GM21786 (cell line): ENCODE results near the gene ZBTB16.

Experiments
- ATAC-seq: cut with Tn5 transposase; IDR thresholded peaks from one replicate; pipeline ENCODE4 v1.9.1; 2021; ENCODE audit not compliant: unreplicated experiment

The ZBTB16 gene

GRCh38 chr11:114059278-114059983, at the start of gene ZBTB16:
ZBTB16 (plus strand) TSS chr11:114059711; CDS start chr11:114063301, 3,590 bp downstream.
- no peak for ATAC-seq

GRCh38 chr11:114010931-114011330, 48.6 kb upstream of the ZBTB16 start:
- ATAC-seq, result no peak

- no peak for ATAC-seq
These were observed 48.1 kb upstream of the ZBTB16 start for GRCh38 chr11:114011443-114011842.

GRCh38 chr11:114015117-114015516, 44.4 kb upstream of the ZBTB16 start:
- ATAC-seq, result no peak

GRCh38 chr11:114016986-114017385, 42.5 kb upstream of the ZBTB16 start:
- ATAC-seq, result no peak

DNA sequence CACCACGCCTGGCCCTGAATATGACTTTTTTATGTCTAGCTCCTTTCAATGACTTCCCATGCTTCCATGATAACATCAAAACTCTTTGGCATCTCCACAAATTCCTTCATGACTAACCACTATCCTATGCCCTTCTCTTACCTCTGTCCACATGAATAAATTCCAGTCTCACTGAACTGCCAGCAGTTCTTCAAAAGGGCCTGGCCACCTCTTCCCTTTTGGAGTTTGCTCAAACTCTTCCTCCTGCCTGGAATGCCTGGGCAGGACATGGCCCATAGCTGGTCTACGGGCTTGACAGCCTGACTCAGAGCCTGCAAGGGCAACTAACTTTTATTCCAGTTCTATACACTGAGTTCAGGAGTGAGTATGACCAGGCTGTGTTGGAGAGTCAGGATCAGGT, 41.8 kb upstream of the ZBTB16 start:
- no peak for ATAC-seq

DNA sequence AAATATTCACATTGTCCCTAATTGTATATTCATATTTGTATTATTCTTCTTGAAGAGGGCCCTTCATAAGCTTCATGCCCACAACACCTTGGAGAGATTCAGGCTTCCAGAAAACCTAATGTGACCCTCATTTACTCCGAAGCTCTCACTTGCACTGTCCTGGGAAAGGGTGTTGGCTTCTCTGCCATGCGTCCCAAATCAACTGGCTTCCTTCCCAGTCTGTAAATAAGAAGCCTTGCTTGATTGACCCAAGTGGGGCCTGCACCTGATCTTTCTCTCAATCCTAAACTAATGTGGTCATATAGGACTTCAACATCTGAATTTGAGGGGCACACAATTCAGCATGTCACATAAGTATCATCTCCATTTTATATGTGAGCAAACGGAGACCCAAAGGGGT, 40.5 kb upstream of the ZBTB16 start:
- ATAC-seq, result no peak

- ATAC-seq, result no peak
These were observed 39.9 kb upstream of the ZBTB16 start for GRCh38 chr11:114019574-114019973.

GRCh38 chr11:114025329-114025907, 34.1 kb upstream of the ZBTB16 start:
- ATAC-seq, result no peak

GRCh38 chr11:114026355-114026754, 33.2 kb upstream of the ZBTB16 start:
- no peak for ATAC-seq

DNA sequence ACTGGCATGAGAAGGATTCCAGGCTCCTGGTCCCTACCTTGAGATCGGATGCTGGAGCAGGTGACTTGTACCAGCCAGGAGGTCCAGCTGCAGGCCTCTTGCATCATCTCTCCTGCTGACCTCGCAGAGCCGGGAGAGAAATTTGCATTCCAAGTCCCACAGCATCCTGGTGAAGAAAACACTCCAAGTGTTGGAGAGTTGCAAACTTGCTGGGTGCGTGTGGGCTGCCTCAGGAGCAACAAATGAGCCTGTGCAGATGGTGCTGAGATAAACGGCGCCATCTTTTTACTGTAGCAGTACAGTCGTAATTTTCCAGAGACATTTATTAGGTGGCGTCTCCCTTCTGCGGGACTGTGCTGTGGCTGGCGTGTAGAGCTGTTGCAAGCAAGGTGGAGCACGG, 32.1 kb upstream of the ZBTB16 start:
- no peak for ATAC-seq

GRCh38 chr11:114027926-114028325, 31.6 kb upstream of the ZBTB16 start:
- no peak for ATAC-seq

- ATAC-seq, result no peak
These were observed 28.1 kb upstream of the ZBTB16 start for GRCh38 chr11:114031246-114031966.

DNA sequence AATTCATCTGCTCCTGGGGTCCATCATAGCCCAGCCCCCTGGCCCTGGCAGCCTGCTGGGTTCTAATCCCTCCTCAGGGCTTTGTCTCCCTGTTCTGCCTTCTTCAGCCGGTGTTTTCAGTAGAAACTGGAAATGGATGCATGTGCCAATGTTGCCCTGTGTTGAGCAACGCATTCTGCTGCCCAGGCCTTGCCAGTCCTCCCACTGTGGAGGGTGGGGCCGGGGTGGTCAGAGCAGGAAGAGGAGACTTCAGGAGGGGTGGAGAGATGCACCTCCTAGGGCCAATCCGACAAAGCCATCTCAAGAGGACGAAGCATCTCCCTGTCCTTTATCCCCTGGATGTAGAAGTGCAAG, 27.6 kb upstream of the ZBTB16 start:
- ATAC-seq, result no peak

DNA sequence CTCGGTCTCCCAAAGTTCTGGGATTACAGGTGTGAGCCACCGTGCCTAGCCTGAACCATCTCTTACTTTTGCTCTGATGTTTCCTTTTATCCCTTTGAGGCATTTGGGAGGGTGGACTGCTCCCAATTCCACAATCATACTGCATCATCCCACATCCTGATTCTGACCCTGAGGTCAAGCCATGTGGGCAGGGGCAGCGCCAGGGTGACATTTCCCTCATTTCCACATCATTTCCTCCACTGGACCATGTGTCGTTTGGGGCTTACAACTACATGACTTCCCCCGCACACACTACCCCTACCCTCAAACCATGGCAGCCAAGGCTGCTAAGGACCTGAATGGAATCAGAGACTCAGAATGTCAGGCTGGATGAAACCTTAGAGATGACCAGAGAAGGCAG, 26.4 kb upstream of the ZBTB16 start:
- no peak for ATAC-seq

DNA sequence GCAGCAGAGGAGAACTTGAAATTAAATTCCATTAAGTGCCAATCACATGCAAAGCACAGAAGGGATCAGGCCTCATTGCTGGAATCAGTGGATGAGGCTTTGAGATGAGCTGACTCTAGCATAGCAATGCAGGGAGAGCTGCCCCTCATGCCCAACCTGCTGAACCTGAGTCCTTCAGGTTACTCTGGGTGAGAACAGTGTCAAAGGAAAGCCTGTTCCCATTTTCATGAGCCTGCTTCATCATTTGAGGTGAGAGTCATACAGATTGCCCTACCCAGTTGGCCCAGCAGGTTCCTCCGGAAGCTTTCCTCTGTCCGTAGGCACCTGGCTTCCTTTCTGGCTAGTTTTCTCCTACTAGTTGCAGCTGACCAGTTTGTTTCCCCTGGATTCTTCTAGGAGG, 25.9 kb upstream of the ZBTB16 start:
- ATAC-seq, result no peak

DNA sequence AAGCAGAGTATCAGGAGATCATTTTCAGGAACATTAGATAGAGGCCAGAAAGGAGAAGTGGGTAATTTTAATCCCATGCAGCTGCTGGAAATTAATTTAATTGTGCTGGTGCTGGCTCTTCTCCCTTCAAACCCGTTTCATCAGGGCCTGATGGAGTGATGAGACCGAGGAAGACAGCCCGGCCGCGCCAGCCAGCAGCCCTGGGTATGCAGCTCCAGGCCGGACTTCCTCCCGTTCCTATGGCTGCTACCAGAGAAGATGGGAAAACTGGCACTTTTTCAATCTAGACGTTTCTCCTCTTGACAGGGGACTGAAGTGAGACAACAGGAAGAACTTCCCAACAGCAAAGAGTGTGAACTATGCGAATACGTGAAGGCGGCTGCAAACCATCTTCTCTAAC, 24.6 kb upstream of the ZBTB16 start:
- no peak for ATAC-seq

DNA sequence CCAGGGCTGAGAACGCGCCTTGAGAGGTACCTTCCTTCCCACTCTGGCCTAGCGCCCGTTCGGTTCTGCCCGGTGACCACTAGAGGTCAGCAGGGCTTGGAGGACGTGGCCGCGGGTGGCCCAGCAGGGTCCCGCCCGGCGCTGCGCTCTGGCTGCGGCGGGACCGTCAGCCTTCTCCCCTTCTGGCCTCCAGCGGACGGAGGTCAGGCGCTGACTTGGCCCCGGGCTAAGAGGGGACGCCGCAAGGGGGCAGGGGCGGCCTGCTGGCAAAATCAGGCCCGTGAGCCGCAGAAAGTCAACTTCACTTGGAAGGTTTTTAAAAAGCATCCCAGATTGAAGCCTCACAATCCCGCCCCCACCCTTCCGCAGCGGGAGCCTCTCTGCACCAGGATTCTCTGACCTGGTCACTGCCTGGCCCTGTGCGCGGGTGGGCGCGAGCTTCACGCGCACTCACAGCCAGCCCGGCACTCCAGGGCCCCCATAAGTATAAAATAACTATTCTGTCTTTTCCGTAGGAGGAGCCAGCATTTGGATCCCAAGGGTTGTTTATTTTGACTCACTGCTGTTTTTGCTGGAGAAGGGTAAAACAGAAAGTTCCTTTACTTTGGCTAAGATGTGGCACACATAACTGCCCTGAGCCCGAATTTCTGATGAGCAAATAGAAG, 23.2 kb upstream of the ZBTB16 start:
- ATAC-seq, result no peak

GRCh38 chr11:114036958-114037357, 22.6 kb upstream of the ZBTB16 start:
- ATAC-seq, result no peak

DNA sequence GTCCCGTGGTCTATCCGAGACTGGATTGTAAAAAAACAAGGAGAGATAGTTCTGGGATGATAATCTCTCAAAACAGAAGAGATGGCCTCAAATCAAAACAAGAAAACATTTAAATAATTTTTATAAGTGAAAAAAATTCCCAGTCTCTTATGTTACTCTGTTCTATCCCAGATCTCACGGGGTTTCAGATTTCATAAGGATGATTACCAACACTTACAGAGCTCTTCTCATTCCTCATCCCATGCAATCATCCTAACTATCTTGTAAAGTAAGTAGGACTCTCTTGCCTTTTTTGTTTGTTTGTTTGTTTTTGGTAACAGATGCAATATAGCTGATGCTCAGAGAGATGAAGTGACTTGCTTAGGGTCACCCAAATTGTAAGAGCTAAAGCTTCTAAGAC, 20.0 kb upstream of the ZBTB16 start:
- ATAC-seq, result no peak

DNA sequence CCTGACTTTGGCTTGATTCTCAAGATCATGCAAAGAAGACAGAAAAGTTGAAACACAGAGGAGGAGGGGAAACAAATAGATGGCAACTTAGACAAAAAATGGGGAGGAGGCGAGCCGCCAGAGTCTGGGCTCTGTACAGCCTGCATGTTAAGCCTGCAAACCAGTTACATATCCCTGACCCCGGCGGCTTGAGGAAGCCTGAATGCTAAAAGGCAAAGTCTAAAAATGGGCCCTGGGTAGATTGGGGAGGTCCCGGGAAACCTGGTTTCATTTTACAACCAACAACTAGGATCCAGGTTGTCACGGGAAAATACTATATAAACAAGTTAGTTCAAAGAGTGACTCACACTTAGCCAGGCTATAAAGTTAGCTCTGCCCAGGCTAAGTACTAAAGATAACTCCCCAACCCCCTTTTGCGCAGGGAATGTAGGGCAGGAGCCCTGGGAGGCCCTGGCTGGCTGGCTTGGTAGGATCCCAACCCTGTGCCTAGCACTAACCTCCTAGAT, 18.8 kb upstream of the ZBTB16 start:
- no peak for ATAC-seq

- no peak for ATAC-seq
These were observed 17.3 kb upstream of the ZBTB16 start for GRCh38 chr11:114042234-114042633.
